T-cell (primary cell): ENCODE results near the gene GPR37. TPM values are rescaled to one million over a fixed set of nuclear protein-coding genes. Genes with fewer than 3 reads are reported as not detected.

Experiments
- ATAC-seq, 4 experiments: fragments of 200-7000 bp in 3 of 4; fragments of 150-1000 bp in 1 of 4; cut with Tn5 transposase; replicated peaks in 1 of 4; 1 replicate in 3 of 4; 2 replicates in 1 of 4; pipeline ENCODE4 v1.10.0; 2021; ENCODE audit warnings: moderate library complexity in 3 of 4, mild to moderate bottlenecking in 2 of 4, moderate number of reproducible peaks in 1 of 4
- CTCF ChIA-PET, 2 donors: fragments of 300-600 bp; sonication (Branson Sonifier 250); formaldehyde crosslinking; loops; one replicate each; lab custom pipeline; 2022; ENCODE audit warnings: antibody characterized with exemption in 2 of 2; lab: Charles Lee
- POLR2A ChIA-PET, 2 donors: fragments of 300-600 bp; sonication (Branson Sonifier 250); formaldehyde crosslinking; loops; one replicate each; lab custom pipeline; 2022; ENCODE audit warnings: antibody characterized with exemption in 2 of 2; lab: Charles Lee
- DNase-seq, 35 experiments: peaks; one replicate each; pipeline versions ENCODE4 v3.0.0 to v3.0.0-alpha.2; 2013 to 2023
- H3K27ac ChIP-seq: one replicate; pipeline ENCODE4 v1.5.1; 2013; ENCODE audit warnings: low read length
- H3K27me3 ChIP-seq, 2 experiments: replicated peaks in 1 of 2; 1 replicate in 1 of 2; 2 replicates in 1 of 2; pipeline versions ENCODE4 v1.6.1 to v1.7.0; 2013; ENCODE audit warnings: low read length in 1 of 2, mixed read lengths in 1 of 2; ENCODE audit not compliant: control insufficient read depth in 2 of 2, insufficient read depth in 2 of 2; ENCODE audit errors: extremely low read depth in 1 of 2
- H3K36me3 ChIP-seq, 2 donors: 1 replicate in 1 of 2; 2 replicates in 1 of 2; pipeline versions ENCODE4 v1.6.1 to v1.7.0; 2013; ENCODE audit warnings: low read length in 1 of 2; ENCODE audit not compliant: control insufficient read depth in 2 of 2, insufficient read depth in 1 of 2; ENCODE audit errors: extremely low read depth in 1 of 2
- H3K4me1 ChIP-seq, 2 experiments: 1 replicate in 1 of 2; 2 replicates in 1 of 2; pipeline versions ENCODE4 v1.6.1 to v1.7.0; 2013; ENCODE audit warnings: low read length in 2 of 2, mixed read lengths in 1 of 2; ENCODE audit not compliant: insufficient read depth in 2 of 2, control insufficient read depth in 1 of 2; ENCODE audit errors: extremely low read depth in 1 of 2
- H3K4me3 ChIP-seq, 2 donors: 1 replicate in 1 of 2; 2 replicates in 1 of 2; pipeline versions ENCODE4 v1.5.1 to v1.7.0; 2013; ENCODE audit warnings: mild to moderate bottlenecking in 2 of 2, low read length in 1 of 2, moderate library complexity in 1 of 2; ENCODE audit not compliant: control insufficient read depth in 1 of 2; ENCODE audit errors: extremely low read depth in 1 of 2
- H3K9me3 ChIP-seq: 2 replicates; pipeline ENCODE4 v1.7.0; 2013
- H3K27ac Mint-ChIP-seq, 2 donors: one replicate each; pipeline ENCODE4 v1.8.0; 2020 to 2021; ENCODE audit warnings: mild to moderate bottlenecking in 2 of 2, mixed read lengths in 2 of 2
- H3K27me3 Mint-ChIP-seq, 2 donors: one replicate each; pipeline ENCODE4 v1.8.0; 2021 to 2022; ENCODE audit warnings: mixed read lengths in 2 of 2
- H3K36me3 Mint-ChIP-seq: one replicate; pipeline ENCODE4 v1.8.0; 2021; ENCODE audit warnings: mixed read lengths
- H3K4me1 Mint-ChIP-seq, 3 donors: one replicate each; pipeline ENCODE4 v1.8.0; 2020 to 2022; ENCODE audit warnings: mixed read lengths in 3 of 3, mild to moderate bottlenecking in 1 of 3
- H3K4me3 Mint-ChIP-seq, 3 donors: one replicate each; pipeline ENCODE4 v1.8.0; 2020 to 2022; ENCODE audit warnings: mild to moderate bottlenecking in 3 of 3, mixed read lengths in 3 of 3, moderate library complexity in 3 of 3
- H3K9me3 Mint-ChIP-seq, 3 donors: one replicate each; pipeline ENCODE4 v1.8.0; 2020 to 2022; ENCODE audit warnings: mixed read lengths in 3 of 3
- WGBS: methylation state at CpG from one replicate; pipeline ENCODE4 v1.1.5; 2013; ENCODE audit warnings: missing lambda C conversion rate; ENCODE audit not compliant: insufficient coverage; 5-methylcytosine and 5-hydroxymethylcytosine counted together
- total RNA-seq, 35 experiments: library from RNA in 6 of 35; stranded (reverse) in 6 of 35; fragments of 120-200 nt in 1 of 35; gene quantifications; one replicate each; pipeline versions ENCODE4 v1.2.1 to v1.2.4 and lab custom pipeline; 2013 to 2026

GPR37 gene
- total RNA-seq, 5 donors from 2014 or later (not counting 1 experiment from before 2014, with no cell fraction given), result not detected

DNA sequence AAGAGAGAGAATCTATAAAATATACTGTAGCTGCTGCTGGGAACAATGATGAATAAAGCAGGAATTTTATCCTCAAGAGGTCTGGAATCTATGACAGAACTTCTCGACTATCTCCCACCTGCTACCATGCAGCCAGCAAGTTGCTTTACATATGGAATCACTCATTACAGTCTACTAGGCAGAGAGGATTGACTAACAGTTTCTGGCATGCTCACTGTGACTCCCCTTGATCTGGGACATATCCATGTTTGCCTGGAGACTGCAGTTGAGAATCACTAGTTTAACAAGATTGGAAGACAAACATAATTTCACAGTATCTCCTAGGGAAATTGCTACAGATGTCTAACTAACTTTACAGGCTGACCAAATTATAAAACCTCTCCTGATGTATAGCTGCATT is 13.3 kb downstream of the GPR37 start:
- no peaks in the 10 kb centered on the region for H3K4me1 ChIP-seq
- H3K27me3 ChIP-seq, result no peaks in the 10 kb centered on the region
- CTCF ChIA-PET, result no interaction called here
- no peak overlapping the region for H3K27ac ChIP-seq
- no peaks in the 10 kb centered on the region for H3K36me3 ChIP-seq
- no peak for DNase-seq
- POLR2A ChIA-PET, result no interaction called here
- WGBS, result no CpG with 5 or more reads among the region's 1 CpG
- Mint-ChIP-seq H3K36me3 (no peaks in the 10 kb centered on the region), H3K27me3 (peaks cover 6 to 31% of the 10 kb centered on the region in 2 donors), H3K9me3 (no peaks in the 10 kb centered on the region), H3K27ac (no peak overlapping the region), H3K4me1 (no peaks in the 10 kb centered on the region), H3K4me3 (no peak overlapping the region)
- no peak overlapping the region for H3K4me3 ChIP-seq
- ATAC-seq, result no peak
- H3K9me3 ChIP-seq, result no peaks in the 10 kb centered on the region

DNA sequence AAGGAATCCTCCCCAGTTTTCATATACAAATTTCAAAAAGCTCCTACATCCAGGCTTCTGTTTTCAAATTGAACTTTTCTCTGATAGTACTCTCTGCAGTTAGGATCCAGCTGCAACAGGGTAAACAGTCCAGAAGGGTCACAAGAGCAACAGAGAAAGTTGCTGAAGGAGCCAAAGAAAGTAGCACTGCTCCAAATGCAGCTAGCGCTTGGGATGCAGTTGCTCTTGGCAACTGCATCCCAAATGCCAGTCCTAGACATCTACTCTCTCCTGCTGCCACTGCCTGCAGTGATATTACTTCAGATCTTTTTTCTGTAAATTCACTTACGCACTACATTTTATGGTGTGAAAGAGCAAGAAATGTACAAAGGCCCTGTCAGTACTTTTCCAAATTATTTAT is 14.6 kb downstream of the GPR37 start:
- ChIA-PET POLR2A (no interaction called here), CTCF (no interaction called here)
- Mint-ChIP-seq H3K4me3 (no peak overlapping the region), H3K27me3 (peaks cover 6 to 20% of the 10 kb centered on the region in 2 donors), H3K36me3 (no peaks in the 10 kb centered on the region), H3K9me3 (no peaks in the 10 kb centered on the region), H3K4me1 (no peaks in the 10 kb centered on the region), H3K27ac (no peak overlapping the region)
- Histone ChIP-seq H3K4me3 (no peak overlapping the region), H3K4me1 (no peaks in the 10 kb centered on the region), H3K36me3 (no peaks in the 10 kb centered on the region), H3K27ac (no peak overlapping the region), H3K9me3 (no peaks in the 10 kb centered on the region), H3K27me3 (no peaks in the 10 kb centered on the region)
- WGBS, result 80% methylated on average over 1 of the region's 2 CpGs
- ATAC-seq, result no peak
- no peak for DNase-seq

DNA sequence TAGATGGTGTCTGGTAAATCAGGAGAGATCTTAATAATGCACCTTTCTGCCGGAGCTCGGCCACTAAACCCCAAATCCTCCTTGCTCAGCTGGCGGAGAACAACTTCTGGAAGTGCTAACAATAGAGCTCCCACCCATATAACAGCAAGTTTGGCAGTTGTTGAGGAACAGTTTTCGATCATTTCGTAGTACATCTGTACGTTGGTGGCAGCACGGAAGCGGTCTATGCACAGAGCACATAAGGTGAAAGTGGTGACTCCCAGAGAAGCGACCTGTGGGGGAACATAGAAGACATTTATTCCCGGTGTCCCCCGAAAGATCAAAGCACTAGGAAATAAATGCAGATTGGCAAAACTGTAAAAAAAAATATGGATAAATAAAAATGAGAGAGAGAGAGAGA is 18.5 kb downstream of the GPR37 start:
- no peak for ATAC-seq
- Mint-ChIP-seq H3K9me3 (no peaks in the 10 kb centered on the region), H3K4me1 (no peaks in the 10 kb centered on the region), H3K27me3 (peaks cover 8 to 9% of the 10 kb centered on the region in 2 donors), H3K36me3 (no peaks in the 10 kb centered on the region), H3K27ac (no peak overlapping the region), H3K4me3 (no peak overlapping the region)
- DNase-seq, result no peak
- Histone ChIP-seq H3K9me3 (no peaks in the 10 kb centered on the region), H3K27ac (no peak overlapping the region), H3K4me3 (no peak overlapping the region), H3K27me3 (no peaks in the 10 kb centered on the region), H3K4me1 (no peaks in the 10 kb centered on the region), H3K36me3 (no peaks in the 10 kb centered on the region)
- ChIA-PET CTCF (no interaction called here), POLR2A (no interaction called here)
- 82% methylated on average over 7 of the region's 11 CpGs for WGBS

DNA sequence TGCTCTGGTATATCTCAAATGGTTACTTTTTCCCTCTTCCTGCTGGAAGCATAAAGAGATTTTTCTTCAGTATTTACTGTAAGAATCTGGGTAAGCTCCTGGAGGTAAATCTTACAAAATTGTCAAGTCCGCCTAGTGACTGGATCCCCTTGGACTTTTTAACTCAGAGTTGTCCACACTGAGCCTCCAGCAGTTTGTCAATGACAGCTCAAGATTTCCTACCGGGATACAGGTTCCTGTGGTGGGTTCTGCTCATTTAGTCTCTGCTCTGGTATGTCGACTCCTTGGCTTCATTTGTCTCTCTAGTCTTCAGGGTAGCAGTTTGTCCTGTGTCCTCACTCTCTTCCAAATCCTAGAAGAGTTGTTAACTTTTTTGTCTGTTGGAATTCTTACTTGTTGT is 27.0 kb downstream of the GPR37 start:
- Mint-ChIP-seq H3K4me1 (no peaks in the 10 kb centered on the region), H3K27me3 (no peaks in the 10 kb centered on the region), H3K36me3 (no peaks in the 10 kb centered on the region), H3K9me3 (no peaks in the 10 kb centered on the region), H3K4me3 (no peak overlapping the region), H3K27ac (no peak overlapping the region)
- H3K4me1 ChIP-seq, result no peaks in the 10 kb centered on the region
- ChIA-PET CTCF (no interaction called here), POLR2A (no interaction called here)
- no peaks in the 10 kb centered on the region for H3K27me3 ChIP-seq
- ATAC-seq, result no peak
- no peaks in the 10 kb centered on the region for H3K36me3 ChIP-seq
- H3K4me3 ChIP-seq, result no peak overlapping the region
- H3K27ac ChIP-seq, result no peak overlapping the region
- no peaks in the 10 kb centered on the region for H3K9me3 ChIP-seq
- DNase-seq, result no peak
- WGBS, result 69% methylated on average over 2 of the region's 3 CpGs

DNA sequence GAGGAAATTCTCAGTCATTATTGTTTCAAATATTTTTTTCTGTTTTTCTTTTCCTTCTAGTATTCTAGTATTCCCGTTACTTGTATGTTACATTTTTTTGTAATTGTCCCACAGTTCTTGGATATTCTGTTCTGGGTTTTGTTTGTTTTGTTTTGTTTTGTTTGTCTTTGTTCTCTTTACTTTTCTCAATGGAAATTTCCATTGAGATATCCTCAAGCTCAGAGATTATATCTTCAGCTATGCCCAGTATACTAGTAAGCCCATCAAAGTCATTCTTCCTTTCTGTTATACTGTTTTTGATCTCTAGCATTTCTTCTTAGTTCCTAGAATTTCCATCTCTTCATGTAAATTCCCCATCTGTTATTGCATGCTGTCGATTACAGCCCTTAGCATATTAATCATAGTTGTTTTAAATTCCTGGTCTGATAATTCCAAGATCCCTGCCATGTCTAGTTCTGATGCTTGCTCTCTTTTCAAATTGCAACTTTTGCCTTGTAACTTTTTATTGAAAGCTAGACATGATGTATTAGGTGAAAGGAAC is 27.8 kb downstream of the GPR37 start:
- no peak overlapping the region for H3K27ac Mint-ChIP-seq
- H3K4me1 Mint-ChIP-seq, result no peaks in the 10 kb centered on the region
- Histone ChIP-seq H3K4me1 (no peaks in the 10 kb centered on the region), H3K36me3 (no peaks in the 10 kb centered on the region), H3K9me3 (no peaks in the 10 kb centered on the region), H3K27ac (no peak overlapping the region), H3K4me3 (no peak overlapping the region), H3K27me3 (no peaks in the 10 kb centered on the region)
- ChIA-PET CTCF (no interaction called here), POLR2A (no interaction called here)
- no peak for ATAC-seq
- no peaks in the 10 kb centered on the region for H3K9me3 Mint-ChIP-seq
- DNase-seq, result no peak
- H3K27me3 Mint-ChIP-seq, result no peaks in the 10 kb centered on the region
- H3K36me3 Mint-ChIP-seq, result no peaks in the 10 kb centered on the region
- WGBS, result no CpG with 5 or more reads among the region's 2 CpGs
- H3K4me3 Mint-ChIP-seq, result no peak overlapping the region

DNA sequence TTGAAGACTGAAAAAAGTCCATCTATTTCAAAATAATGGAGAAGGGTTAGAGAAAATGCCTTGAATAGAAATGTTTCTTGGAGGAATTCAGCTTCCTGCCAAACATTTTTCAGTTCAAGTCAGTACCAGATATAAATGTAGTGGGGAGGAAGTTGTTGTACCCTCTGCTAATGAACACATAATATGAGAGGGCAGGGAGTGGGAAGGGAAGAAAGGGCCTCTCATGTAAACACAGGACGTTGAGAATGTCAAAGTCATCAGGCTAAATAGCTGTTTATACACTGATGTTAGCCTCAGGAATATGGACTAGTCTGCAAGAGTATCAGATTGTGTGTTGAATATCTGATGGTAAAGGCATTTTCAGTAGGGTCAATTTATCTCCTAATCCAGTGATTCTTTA is 37.0 kb downstream of the GPR37 start:
- Histone ChIP-seq H3K36me3 (no peaks in the 10 kb centered on the region), H3K27me3 (no peaks in the 10 kb centered on the region), H3K4me3 (no peak overlapping the region), H3K27ac (no peak overlapping the region), H3K9me3 (no peaks in the 10 kb centered on the region), H3K4me1 (no peaks in the 10 kb centered on the region)
- ChIA-PET POLR2A (no interaction called here), CTCF (no interaction called here)
- no CpG with 5 or more reads among the region's 1 CpG for WGBS
- Mint-ChIP-seq H3K9me3 (peaks cover 0 to 7% (median 2%) of the 10 kb centered on the region in 3 donors), H3K4me1 (no peaks in the 10 kb centered on the region), H3K27ac (no peak overlapping the region), H3K36me3 (no peaks in the 10 kb centered on the region), H3K27me3 (peaks cover 4 to 12% of the 10 kb centered on the region in 2 donors), H3K4me3 (no peak overlapping the region)
- ATAC-seq (no peak), DNase-seq (no peak)
